GM19372 (cell line): Measurements from ENCODE around the gene KIF23.

Experiments
- ATAC-seq: cut with Tn5 transposase; IDR thresholded peaks from one replicate; pipeline ENCODE4 v1.9.1; 2021; ENCODE audit warnings: mild to moderate bottlenecking, low read depth, moderate library complexity; ENCODE audit not compliant: unreplicated experiment

KIF23 gene

DNA sequence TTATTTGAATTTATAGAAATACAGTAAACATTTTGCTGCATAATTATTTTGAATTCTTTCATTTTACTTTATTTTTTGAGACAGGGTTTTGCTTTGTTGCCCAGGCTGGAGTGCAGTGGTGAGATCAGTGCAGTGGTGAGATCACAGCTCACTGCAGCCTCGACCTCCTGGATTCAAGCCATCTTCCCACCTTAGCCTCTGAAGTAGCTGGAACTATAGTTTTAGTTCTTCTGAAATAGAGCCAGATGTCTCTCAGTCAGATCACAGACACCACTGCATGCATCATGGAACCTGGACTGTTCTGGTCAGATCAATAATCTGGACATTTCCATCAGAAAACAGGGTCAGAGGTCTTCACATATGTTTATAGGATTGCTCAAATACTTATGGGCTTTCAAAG, 46.3 kb downstream of the KIF23 start:
- ATAC-seq: no peak

DNA sequence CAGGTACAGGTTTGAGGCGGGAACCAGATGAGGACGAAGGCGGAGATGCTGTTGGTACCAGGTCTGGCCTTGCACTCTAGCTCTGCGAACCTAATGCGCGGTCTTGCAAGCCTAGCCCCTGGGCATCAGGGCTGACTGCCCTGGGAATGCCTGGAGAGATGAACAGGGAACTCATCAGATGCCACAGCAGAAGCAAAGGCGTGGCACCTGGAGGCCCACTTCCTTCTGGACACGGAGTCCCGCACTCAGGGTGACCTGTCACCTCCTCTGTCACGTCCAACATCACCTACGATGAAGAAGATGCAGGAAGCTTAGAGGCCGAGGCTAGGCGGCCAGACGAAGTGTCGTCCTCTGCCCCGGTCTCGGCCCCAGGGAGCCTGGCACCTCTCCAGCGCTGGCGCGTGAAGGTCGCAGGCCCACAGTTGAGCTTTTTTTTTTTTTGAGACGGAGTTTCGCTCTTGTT, 47.9 kb downstream of the KIF23 start:
- ATAC-seq: no peak

DNA sequence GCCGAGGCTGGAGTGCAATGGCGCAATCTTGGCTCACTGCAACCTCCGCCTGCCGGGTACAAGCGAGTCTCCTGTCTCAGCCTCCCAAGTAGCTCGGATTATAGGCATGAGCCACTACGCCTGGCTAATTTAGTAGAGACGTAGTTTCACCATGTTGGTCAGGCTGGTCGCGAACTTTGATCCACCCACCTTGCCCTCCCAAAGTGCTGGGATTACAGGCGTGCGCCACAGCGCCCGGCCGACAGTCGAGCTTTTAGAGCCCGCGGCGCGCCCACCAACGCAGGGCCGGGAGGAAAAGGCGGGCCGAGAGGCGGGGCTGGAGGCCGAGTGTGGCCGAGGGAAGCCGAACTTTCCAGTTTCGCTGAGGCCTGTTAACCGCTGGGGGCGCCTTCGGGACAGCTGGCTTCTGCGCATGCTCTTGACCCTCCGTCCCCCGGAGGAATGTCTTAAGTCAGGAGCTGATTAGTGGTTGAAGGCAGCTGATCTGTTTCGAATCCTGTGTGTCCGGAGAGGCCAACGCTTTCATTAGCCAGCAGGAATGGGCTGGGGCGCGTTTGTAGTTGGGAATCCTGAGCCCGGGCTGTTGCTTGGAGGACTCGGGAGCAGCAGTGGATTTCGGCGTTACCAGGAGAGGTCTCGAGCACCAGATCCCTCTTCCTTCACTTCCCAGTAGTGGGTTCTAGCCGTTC, 48.5 kb downstream of the KIF23 start:
- peak; percentile 87 for ATAC-seq

DNA sequence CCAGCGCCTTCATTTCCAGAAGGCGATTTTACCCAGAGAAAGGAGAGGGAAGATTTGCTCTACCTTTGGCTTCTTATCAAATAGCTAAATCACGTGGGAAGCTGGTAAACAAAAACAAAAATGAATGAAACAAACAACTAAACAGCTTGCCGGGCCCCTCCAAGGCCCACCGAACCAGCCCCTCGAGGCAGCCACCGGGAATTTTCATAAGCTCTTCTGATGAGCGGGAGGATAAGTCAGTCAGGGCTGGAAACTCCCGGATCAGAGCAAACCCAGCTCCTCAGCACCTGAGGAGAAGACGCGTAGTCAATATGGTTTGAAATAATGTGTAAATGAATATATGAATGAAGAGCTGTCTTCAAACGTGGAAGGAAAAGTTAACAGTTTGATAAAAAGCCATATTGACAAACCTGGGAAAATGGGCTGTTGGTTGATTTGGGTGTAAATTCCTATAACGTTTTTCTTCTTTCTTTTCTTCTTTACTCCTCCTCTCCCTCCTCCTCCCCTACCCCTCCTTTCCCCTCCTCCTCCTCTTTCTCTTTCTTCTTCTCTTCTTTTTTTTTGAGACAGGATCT, 49.1 kb downstream of the KIF23 start:
- ATAC-seq: no peak

DNA sequence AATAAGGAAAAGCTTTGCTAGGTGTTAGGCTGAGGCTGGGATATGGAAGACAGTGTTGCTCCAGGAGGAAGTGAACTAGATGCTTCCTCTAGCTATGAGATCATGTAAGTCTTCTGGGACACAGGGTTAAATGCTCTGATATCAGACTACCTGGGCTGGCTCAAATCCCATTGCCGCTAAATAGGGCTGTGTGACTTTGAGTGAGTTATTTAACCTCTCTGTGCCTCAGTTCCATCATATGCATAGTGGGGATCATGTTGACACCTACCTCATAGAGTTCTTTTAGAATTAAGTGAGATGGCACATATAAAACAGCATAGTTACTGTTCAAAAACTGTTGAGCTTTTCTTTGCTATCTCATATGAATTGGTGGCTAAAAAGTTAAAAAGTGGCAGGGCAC, 51.1 kb downstream of the KIF23 start:
- no peak for ATAC-seq

DNA sequence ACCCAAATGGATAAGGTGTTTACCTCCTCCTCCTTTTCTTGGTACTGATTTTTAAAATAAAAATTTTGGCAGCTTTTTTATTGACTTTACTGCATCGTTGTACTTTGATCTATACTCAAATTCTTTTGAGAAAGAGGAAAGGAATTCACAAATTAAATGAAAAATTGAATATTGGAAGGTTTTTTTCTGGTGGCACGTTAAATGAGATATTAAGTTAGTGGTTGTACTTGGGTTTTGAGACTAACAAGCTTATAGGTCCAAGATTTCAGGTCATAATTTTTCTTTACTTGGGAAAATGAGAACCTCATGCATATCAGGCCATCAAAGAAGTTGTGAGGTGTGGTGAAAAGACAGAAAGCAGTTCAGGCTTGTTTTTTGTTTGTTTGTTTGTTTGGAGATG, 52.6 kb downstream of the KIF23 start:
- ATAC-seq: no peak

DNA sequence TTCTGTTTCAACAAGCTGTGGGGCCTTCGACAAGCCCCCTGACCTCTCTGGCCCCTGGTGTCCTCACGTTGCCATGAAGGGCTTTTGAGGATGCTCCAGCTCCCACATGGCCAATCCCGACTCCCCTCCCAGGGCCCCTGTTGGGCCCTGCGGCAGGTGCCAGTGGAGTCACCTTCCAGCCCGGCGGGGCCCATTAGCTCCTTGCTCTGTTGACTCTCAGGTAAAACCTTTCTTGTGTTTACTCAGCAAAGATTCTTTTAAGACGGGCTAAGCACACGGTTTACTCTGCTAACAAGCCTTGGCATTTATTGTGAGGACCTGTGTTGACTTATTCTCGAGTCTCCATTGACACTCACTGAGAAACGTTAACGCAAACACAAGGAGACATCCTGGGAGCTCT, 53.5 kb downstream of the KIF23 start:
- ATAC-seq: no peak

DNA sequence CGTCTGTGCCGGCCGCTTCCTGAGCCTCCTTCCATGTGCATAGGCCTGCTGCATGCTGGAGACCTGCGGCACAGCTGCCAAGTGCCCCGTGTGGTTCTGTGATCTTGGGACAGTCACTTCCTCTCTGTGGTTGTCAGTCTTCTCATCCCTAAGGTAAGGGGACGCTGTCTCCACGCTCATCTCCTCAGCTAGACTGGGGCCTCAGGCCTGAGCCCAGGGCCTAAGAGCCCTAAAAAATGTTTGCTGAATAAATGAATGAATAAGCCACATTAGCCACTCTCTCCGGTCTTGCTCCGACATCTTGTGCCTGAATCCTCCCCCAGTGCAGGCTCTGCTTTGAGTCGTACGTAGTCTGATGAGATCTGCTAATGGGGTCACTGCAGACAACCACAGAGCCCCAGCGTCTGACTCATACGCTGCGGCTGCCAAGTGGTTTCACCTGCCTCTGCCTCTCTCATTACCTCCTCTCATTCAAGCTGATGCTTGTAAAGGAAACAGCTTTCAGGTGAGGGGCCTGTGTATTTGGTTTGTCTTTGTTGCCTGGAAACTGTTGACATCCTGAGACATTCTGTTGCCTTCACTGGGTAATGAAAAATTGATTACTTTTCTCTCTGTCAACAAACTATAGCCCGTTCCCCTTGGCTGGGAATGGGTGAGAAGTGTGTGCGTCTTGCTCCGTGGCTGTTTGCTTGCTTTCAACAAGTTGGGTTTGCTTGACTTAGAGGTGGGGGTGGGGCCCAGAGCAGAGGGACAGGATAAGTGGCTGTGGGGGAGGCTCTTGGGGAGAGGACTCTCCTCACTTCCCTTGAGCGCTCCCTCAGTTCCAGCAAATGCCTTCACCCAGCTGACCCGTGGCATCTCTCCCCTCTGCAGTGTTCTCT, 54.3 kb downstream of the KIF23 start:
- no peak for ATAC-seq

DNA sequence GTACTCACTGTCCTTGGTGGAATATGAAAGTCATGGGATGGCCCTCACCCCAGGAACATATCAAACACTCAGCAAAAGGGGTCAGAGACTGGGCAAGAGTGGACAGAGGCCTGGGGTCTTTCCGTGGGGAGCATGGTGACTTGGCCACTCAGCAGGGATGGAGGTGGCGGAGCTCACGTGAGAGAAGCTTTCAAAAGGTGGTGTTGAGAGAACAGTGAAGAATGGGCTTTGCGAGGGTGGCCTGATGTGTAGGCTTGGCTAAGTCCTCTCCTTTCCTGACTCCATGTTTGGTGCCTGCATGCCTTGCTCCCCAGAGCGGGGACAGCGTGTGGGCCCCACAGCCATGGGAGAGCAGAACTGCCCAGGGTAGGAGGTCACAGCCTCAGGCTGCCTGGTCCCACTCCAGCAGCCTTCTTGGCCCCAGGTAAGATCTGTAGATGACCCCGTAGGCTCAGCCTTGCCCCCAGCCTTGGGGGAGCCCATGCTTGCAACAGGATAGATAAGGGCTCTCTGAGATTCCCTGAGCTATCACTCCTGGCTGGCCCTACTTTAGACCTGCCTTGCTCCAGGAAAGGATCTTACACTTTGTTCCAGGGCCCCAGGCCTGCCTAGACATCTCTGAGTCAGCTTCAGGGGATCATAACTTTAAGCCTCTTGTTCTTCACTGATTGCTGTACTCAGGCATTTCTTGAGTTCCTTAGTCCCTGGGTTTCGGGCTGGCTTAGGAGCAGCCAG, 55.5 kb downstream of the KIF23 start:
- ATAC-seq: no peak

DNA sequence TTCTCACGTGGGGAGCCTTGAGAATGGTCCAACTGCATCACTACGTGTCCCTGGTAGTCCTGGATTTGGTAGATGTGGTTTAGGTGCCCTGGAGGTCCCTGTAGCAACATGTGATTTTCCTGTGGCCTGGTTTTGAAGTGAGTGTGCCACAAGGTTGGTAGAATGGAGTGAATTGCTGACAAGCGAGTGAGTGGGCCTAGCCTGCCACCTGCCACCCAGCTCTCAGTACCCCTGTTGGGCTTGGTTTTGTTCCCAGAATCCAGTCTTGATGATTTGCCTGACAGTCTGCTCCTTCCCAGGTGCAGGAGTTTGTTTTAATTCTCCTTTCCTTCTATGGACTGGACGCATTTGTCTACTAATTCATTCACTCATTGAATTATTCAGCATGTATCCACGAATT, 57.9 kb downstream of the KIF23 start:
- no peak for ATAC-seq

DNA sequence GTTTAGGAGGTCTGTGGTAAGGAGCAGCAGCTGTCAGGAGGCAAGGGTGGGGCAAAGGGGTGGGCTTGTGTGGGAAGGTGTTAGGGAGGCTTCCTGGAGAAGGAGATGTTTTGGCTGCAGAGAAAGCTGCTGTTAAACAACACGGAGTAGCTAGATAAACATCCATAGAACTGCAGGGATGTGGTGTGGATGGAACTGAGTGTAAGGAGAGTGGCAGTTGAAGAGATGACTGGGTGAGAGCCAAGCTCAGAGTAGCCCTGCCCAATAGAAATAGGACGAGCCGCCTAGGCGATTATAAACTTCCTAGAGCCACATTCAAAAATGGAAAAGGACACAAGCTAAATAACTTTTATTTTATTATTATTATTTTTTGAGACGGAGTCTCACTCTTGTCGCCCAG, 58.4 kb downstream of the KIF23 start:
- no peak for ATAC-seq

DNA sequence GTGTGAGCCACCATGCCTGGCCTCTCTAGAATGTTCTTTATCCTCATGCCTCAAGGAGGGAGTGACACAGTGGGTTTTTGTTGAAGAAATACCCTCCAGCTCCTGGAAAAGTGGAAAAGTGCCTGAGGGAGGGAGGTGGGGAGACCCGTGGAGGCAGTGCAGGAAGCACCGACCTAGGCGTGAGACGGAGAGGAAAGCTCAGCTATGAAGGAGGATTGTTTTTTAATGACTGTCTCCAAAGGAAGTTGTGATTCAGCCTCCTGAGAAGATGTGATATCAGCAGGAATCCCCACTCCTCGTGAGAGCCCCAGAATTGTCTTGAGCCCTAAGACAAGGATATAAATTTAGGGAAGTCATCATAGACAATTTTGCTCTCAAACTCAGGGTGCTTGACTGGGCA, 60.1 kb downstream of the KIF23 start:
- ATAC-seq: no peak

DNA sequence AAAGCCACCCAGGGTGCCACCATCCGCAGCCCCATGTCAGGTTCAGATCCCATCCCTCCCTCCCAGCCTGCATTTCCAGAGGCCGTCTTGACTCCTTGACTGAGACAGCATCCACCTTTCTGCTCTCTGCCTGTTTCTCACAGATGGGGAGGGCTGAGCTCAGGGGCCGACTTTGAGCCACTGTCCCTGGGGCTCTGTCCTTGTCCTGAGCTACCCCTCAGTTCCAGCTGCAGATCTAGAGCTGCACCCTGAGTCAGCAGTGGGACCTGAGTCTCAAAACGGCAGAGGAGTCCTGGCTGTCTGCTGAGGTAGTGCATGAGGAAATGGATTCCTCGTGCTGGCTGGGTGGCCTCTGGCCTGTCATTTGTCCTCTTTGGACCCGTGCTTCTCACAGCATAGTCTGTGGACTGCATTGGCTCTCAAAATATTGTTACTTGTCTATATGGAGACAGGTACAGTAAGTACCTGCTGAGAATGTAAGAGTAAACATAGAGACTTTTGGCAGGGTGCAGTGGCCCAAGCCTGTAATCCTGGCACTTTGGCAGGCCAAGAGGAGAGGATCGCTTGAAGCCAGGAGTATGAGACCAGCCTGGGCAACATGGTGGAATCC, 60.8 kb downstream of the KIF23 start:
- ATAC-seq: no peak

DNA sequence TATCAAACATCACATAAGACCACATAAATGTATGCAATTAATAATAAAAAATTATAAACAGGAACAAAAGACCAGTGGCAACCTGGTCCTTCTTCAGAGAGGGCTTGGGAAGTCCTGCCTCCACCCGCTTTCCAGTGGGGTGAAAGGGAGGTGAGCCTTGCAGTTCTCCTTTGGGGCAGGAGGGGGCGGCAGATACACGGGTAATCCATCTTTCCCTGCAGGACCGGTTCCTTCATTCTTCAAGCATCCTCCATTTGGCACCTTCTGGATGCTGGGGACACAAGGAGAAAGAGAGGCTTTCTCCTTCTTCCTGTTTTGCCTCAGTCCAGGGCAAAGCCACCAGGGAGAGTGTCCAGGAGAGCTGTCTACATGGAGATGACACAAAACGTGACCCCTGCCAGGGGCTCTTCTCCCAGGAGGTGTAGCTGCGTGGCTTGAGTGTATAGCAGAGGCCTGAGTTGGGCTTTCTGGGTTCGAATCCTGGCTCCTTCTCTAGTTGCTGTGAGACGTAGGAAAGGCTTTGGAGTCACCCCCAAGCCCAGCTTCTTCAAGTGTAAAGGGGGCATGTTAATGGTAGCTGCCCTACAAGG, 61.7 kb downstream of the KIF23 start:
- ATAC-seq: no peak

DNA sequence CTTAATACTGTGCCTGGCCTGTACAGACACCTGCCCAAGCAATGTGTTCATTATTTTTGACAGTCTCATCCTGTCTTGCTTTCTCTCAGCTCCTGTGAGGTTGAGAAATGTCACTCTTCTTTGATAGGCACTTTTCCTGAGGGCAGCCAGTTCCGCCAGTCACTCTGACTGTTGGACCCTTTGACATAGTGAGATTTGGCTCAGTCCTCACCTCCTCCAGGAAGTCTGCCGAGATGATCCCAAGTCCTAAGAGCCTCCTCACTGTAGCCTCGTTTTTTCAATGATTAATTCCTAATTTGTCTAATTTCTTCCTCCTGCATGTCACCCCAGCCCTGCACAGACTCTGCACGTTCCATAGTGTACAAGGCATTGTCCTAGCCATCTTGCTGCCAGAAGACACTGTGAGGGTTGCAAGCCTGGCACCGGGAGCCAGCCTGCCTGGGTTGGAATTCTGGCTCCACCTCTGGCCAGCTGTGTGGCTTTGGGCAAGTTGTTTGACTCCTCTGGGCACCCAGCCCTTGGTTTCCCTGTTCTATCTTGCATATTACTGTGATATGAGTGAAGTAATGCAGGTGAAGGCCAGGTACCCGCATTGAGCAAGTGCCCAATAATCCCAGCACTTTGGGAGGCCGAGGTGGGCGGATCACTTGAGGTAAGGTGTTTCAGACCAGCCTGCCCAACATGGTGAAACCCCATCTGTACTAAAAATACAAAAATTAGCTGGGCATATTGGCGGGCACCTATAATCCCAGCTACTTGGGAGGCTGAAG, 62.7 kb downstream of the KIF23 start:
- ATAC-seq: no peak

DNA sequence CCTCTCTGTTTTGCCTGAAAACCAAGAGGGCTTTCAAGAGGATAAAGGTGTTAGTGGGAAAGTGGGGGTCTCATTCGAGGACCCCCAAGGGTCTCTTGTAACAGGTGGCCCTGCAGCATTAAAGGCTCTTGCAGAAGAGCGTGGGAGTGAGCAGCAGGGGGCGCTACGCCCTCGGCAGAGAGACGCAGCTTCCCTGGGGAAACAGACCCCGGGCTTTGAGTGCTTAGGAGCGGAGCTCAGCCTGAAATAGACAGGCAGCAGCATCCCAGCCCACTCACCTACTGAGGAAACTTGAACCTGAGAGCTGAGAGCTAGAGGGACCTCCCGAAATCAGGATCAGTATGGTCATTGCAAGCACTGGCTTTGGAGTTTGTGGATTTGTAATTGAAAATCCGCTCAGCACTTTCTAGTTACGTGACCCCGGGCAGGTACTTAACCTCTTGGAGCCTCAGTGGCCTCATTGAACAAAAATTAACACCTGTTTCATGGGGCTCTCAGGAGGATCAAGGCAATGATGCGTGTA, 64.2 kb downstream of the KIF23 start:
- no peak for ATAC-seq

DNA sequence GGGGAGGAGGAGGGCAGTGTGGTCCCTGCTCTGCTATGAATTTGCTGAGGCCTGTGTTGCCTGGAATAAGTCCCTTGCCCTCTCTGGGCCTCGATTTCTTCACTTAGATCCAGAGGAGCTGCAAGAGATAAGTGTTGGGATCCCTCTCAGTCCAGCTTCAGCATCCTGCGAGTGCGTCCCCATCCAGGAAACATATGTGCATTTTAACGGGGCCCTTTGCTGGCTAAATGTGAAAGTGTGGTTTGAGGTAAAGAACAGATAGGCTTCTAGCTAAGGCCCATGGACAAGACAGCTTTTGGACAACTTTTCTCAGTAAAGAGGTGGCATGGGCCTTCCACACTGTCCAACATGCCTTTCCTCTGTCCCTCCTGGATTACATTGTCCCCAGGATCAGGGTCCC, 64.9 kb downstream of the KIF23 start:
- ATAC-seq: no peak

DNA sequence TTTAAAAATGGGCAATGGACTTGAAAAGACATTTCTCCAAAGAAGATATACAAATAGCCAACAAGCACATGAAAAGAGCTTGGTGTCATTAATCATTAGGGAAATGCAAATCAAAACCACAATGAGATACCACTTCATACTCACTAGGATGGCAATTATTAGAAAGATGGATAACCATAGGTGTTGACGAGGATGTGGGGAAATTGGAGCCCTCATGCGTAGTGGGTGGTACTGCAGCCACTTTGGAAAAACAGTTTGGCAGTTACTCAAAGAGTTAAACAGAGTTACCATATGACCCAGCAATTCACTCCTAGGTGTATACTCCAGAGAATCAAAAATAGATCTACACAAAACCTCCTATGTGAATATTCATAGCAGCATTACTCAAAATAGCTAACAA, 65.8 kb downstream of the KIF23 start:
- ATAC-seq: no peak

DNA sequence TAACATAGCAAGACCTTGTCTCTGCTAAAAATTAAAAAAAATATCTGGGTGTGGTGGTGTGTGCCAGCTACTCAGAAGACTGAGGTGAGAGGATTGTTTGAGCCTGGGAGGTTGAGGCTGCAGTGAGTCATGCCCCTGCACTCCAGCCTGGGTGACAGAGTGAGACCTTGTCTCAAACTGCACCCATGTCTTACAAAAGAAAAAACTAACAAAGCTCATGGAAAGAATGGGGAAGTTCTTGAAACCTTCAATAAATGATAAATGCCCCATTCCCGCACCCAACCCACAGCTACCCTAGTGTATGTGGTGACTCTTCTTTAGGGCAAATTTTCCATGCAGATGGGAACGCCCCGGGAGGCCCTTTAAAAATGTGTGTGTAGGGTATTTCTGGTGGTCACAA, 66.8 kb downstream of the KIF23 start:
- no peak for ATAC-seq
